HG02798 (cell line): Measurements from ENCODE around the gene WRNIP1.

Source experiments
- ATAC-seq: cut with Tn5 transposase; IDR thresholded peaks from one replicate; pipeline ENCODE4 v1.9.1; 2021; ENCODE audit warnings: mild to moderate bottlenecking; ENCODE audit not compliant: unreplicated experiment, poor library complexity

The WRNIP1 gene

GRCh38 chr6:2781685-2782355, 16.6 kb downstream of the WRNIP1 start:
- no peak for ATAC-seq

DNA sequence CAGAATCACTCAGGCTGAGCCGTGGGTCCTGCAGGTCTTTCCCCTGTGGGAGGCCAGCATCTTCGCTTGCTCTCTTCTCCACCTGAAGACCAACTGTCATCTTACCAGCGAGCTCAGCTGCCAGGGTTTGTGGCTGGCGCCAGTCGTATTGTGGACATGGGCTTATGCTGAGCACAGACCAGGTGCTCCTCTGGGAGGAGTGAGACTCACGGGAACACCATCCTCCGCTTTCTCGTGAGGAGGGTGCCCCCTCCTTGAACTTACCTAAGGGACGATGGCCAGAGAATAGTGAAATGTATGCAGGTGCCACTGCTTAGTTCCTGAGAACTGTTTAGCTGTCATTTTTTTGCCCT, 17.1 kb downstream of the WRNIP1 start:
- ATAC-seq: no peak

GRCh38 chr6:2782825-2783187, 17.6 kb downstream of the WRNIP1 start:
- no peak for ATAC-seq

DNA sequence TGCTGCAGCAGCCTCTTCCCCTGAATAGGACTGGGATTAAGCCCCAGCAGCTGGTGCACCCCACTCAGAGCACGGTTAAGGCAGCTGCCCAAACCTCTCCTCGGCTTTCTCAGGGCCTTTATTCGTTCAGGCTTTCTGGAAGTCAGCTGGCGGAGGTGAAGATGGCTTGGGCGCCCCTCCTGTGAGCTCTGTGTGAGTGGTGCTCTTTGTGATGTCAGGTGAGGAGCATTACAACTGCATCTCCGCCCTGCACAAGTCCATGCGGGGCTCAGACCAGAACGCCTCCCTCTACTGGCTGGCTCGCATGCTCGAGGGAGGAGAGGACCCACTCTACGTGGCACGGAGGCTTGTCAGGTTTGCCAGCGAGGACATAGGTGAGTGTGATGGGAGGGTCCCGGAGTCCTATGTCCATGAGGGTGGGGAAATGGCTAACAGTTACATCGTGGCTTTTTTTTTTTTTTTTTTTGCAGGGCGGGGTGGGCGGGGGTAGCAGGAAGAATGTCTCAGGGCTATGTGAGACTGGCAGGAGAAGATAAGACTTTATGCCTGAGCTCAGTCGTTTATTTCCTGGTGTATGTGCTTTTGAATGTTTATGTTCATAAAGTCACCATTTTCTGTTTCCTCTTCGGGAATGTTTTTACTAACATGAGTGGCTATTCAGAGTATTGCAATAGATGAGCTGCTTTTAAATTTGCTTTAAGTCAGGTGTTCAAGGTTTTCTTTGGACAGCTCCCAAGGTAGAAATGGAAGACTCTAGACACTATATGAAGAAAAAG, 18.2 kb downstream of the WRNIP1 start:
- ATAC-seq: no peak

DNA sequence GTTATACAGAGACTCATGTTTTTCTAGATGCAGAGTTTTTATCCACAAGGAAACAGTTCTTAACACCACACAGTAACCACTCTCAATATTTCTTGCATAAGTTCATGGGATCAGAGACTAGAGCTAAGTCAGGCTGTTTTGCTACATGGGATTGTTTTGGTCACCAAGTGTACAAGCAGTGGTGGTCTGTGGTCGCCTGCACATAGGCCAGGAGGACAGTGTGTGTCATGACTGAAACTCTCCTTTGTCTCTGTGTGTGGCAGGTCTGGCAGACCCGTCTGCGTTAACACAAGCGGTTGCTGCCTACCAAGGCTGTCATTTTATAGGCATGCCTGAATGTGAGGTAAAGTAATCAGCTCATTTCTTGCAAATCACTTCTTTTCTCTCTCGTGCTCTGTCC, 18.9 kb downstream of the WRNIP1 start:
- ATAC-seq: no peak

- ATAC-seq: no peak
Measured at GRCh38 chr6:2784930-2785329, 19.7 kb downstream of the WRNIP1 start.

DNA sequence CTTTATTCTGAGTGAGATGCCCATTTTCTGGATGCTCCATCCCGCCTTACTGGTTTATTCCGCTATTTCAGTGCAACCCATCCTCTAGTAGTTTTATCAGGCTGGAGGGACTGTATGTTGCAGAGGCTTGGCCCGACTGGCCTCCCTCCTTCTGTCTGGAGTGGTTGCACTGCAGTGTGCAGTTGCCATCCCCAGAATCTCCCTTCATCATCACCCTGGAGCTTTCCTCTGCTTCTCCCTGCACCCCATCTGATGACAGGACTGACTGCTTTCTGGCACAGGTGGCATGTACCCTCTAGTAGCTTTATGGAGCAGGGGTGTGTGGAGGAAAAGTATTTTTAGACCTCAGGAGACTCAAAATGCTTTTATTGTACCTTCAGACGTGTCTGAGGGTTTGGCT, 21.1 kb downstream of the WRNIP1 start:
- no peak for ATAC-seq

DNA sequence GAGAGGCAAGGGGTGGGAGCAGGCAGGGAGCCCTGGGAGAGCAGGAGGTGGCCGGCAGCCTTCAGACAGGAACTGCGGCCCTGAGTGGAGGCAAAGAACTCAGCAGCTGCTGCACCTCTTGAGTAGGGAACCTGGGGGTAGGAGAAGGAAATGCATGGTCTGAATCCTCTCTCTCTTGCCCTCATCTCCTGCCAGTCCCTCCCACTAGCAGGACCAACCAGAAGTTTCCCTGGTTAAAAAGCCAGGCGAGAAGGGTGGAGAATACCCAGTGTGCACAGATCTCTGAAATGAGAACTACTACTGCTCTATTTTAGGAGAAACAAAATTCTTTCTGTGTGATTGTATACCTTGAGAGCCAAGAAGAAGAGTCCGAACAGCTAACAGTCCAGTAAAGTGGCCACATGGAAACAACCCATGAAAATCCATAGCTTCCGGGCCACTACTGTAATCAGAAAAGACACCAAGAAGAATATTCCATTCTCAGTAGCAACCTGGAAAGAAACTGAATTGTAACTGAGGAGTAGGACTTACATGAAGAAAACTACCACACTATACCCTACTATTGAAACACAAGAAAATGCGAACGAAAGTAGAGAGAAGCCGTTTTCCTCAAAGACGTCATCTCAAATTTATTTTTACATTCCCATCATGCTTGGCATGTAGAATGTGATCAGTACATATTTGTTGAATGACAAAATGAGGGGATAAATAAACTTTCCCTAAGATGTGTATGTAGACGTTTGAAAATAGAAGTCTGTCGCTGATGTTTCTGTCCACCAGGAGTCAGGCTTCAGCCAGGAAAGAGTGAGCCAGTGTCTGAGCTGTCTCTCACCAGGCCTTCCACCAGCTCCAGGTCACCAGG, 25.6 kb downstream of the WRNIP1 start:
- no peak for ATAC-seq

DNA sequence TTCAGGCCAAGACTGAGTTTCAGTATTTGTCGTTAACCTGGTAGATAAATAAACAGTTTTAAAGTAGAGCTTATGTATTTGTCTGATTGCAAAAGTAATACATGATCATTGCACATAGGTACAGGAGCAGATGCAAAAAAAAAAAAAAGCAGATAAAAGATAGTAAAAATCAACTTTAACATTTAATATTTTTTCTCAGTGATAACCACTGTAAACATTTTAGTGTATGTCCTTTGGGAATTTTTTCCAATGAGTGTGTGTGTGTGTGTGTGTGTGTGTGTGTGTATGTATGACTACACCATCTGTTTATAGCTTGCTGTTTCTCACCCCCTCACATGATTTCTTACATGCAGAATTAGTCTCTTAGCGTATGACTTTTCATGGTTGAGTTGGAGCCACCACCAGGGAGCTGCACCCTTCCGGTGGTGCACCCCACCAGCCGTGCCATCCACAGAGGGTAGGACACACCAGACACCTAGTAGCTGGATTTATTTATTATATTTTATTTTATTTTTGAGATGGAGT, 26.3 kb downstream of the WRNIP1 start:
- ATAC-seq: no peak

DNA sequence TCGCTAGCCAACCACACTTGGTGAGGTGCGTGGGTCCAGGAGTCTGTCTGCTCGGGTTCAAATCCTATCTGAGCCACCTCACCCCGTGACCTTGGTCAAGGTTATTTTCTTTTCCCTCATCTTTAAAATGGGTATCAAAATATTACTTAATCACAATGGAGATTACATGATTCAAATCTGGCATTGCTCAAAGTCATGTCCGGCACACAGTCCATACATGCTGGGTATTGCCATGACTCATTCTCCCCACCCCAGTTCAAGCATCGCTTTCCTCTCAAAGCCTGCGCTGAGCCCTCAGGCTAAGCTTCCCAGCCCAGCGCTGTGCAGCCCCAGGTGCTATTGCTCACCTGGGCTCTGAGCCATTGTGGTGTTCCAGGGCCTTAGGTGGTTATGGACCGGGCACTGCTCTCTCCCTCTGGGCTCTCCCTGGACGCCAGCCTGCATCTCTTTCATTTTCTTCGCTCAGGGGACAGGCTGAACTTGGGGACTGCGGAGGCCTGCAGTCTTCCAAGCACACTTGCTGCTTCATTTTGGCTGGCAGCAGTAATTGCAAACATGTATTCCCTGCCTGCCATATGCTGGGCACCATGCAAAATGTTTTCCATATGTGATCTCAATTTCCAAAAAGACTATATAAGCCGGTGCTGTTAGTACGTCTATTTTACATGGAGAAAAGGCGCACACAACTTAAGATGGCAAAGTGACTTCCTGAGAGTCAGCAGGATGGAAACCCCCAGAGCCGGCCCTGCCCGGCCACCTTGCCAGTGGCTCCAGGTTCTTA, 27.3 kb downstream of the WRNIP1 start:
- no peak for ATAC-seq

DNA sequence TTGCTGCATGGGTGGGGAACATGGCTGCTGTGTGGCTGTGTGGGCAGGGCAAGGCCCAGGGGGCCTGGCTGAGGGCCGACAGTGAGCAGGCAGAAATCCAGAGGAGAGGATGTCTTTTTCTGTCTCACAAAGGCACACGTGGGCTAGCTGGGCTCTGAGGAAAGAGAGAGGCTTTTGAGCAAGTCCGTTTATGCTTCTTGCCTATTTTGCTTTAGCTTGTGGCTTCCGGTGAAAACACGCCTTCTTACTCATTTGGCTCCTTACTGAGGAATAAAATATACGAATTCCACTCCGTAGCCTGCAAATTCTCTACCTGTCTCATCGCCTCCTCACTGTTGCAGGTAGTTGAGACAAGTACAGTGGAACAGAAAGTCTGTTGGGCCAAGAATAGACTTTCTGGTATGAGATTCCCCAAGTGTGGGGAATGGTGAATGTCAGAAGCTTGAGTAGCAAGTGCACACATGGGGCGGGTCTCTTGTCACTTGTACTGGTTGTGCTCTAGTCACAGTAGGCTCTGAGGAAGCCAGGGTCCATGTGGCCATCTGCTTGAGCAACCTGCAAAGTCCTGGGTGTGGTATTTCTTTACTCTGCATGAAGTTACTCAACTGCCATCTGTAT, 28.4 kb downstream of the WRNIP1 start:
- no peak for ATAC-seq

DNA sequence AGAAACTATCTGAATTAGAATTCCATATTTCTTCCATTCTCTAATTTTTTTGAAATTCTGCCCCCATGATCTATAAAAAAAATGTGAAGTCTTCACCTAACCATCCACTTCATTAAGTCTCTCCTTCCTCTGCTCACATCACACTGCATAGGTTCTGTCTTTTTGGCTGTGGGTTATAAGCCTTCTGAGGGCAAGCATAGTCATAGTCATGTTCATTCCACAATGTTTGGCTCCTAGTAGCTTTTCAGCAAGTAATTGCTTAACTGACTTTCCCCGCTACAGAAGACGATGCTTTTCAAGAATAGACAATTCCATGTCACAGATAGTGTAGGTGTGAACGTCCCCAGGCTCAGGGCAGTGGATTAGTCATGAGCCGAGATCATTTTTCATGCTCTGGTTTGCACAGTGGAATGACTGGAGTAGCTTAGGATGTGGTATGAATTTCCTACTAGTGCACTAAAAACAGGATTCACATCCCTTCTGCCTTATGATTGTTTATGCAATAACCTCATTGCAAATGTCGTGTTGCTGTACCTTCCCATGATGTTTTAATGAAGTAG, 29.1 kb downstream of the WRNIP1 start:
- no peak for ATAC-seq

- no peak for ATAC-seq
Measured at GRCh38 chr6:2795162-2795561, 30.0 kb downstream of the WRNIP1 start.

GRCh38 chr6:2795956-2796355, 30.8 kb downstream of the WRNIP1 start:
- no peak for ATAC-seq

GRCh38 chr6:2796861-2797260, 31.7 kb downstream of the WRNIP1 start:
- ATAC-seq: no peak

- no peak for ATAC-seq
Measured at GRCh38 chr6:2797564-2798031, 32.4 kb downstream of the WRNIP1 start.

DNA sequence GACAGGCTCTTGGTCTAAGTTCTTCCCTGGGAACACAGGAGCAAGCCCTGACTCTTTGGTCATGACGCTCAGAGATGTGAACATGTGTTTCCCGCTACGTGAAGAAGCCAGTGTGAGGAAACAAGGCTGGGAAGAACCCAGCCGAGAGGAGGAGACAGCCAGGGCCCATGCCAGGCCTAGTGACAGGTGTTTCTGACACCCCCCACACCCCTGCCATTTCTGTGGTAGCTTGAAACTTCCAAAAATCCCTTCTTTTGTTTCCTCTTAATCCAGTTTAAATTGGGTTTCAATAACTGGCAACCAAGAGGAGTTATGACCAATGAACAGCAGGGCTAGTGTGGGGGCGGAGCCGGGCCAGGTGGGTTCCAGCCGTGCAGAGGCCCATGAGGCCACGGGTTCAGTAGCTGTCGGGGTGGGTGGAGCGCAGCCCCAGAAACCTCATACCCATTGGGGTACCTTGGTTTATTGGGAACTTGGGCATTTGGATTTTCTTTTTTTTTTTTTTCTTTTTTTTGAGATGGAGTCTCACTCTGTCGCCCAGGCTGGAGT, 33.5 kb downstream of the WRNIP1 start:
- ATAC-seq: no peak

- no peak for ATAC-seq
Measured at GRCh38 chr6:2799936-2800527, 34.8 kb downstream of the WRNIP1 start.
